Suppressor macrophage treated with lipopolysaccharide for 1 hour (primary cell): ENCODE results near the gene TIGIT.

ENCODE experiments used
- DNase-seq, 3 donors: peaks; one replicate each; pipeline ENCODE4 v3.0.0-alpha.2; 2020 to 2022

Gene TIGIT

DNA sequence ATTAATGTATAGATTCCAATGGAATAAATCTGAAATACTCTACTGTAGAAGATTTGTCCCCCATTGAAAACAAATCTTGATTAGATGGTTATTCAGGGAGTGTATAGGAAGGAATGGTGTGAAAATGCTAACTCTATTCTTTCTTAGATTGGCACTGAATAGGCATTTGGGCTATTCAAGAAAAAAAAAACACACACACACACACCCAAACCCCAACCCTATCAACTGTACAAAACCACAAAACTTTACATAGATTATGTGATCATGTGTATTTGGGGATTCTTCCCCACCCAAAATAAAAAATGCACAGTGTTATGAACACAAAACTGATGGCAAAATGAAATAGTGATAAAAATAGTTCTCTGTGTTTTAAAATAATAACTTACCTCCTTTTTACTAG lies 61.8 kb downstream of the TIGIT start:
- no peak for DNase-seq

GRCh38 chr3:114356066-114356465 lies 62.2 kb downstream of the TIGIT start:
- DNase-seq, result no peak

DNA sequence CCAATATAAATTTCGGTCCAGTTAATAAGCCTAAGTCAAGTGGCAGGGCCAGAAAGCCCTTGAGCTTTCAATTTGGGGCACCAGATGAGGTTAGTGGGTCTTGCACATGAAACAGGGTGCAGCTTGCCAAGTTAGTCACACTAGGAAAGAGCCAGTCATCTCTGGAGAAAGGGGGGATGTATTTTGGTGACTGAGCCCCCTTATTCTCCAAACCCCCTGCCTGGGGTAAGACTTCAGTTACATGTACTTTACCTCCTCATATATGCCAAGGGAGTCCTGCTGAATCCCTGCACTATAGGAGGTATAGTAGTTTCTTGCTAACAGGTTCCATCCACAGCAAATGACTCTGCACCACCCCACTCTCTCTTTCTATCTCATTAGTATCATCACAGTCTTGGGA lies 62.7 kb downstream of the TIGIT start:
- no peak for DNase-seq
